ENCODE results near the gene TAF11L8. TPM values are rescaled to one million over a fixed set of nuclear protein-coding genes. Genes with fewer than 3 reads are reported as not detected.

Gene TAF11L8
- total RNA-seq, 2 experiments from 2014 or later: not detected

Other genes with a start within 250 kb of the TAF11L8 start
- gene TAF11L2, start 92.7 kb downstream of the TAF11L8 start, total RNA-seq: not detected
- gene TAF11L3, start 72.6 kb downstream of the TAF11L8 start, total RNA-seq: not detected
- not detected for gene TAF11L4, start 69.2 kb downstream of the TAF11L8 start, total RNA-seq
- not detected for gene TAF11L5, start 65.7 kb downstream of the TAF11L8 start, total RNA-seq
- not detected for gene TAF11L6, start 62.3 kb downstream of the TAF11L8 start, total RNA-seq
- not detected for gene TAF11L7, start 5.2 kb downstream of the TAF11L8 start, total RNA-seq
- gene TAF11L9, start 3.4 kb upstream of the TAF11L8 start, total RNA-seq: not detected
- not detected for gene TAF11L10, start 6.9 kb upstream of the TAF11L8 start, total RNA-seq
- gene TAF11L11, start 13.2 kb upstream of the TAF11L8 start, total RNA-seq: not detected
- not detected for gene TAF11L12, start 19.4 kb upstream of the TAF11L8 start, total RNA-seq
- not detected for gene TAF11L13, start 41.1 kb upstream of the TAF11L8 start, total RNA-seq
- not detected for gene TAF11L14, start 43.5 kb upstream of the TAF11L8 start, total RNA-seq

Measured in activated CD4-positive, alpha-beta memory T cell treated with anti-CD3 and anti-CD28 coated beads, Interleukin-2, amount 10 ng/mL, durations not matched to agents 7 days and 5 days (primary cell).